ENCODE measurements around the gene PLEKHA7. TPM values are rescaled to one million over a fixed set of nuclear protein-coding genes. Genes with fewer than 3 reads are reported as not detected.

The PLEKHA7 gene
- total and polyA plus RNA-seq, 2 of the 13 experiments (the other 11 are each of a cell fraction or from before 2014, with no cell fraction given) = 17.5 to 18.7 TPM

- ChIA-PET CTCF (ENCODE audit: low intra/inter-chr PET ratio, low total read pairs) (no interaction called here), POLR2A (no interaction called here)
- H3K9me3 ChIP-seq (ENCODE audit: low read length) = no peaks in the 10 kb centered on the region
- 81% methylated on average over 4 of the region's 4 CpGs for WGBS (ENCODE audit: low lambda C conversion rate)
- no peaks in the 10 kb centered on the region for H3K79me2 ChIP-seq (ENCODE audit: insufficient read depth, low read length)
- H3K4me3 ChIP-seq (replicated peaks in 1 of 3; ENCODE audit: insufficient read depth in 1 of 3, low read depth in 2 of 3, low read length in 3 of 3) = no peak overlapping the region
- no peaks in the 10 kb centered on the region for H4K20me1 ChIP-seq (ENCODE audit: insufficient read depth, low read length)
- FAIRE-seq = no peak
- no TSS peak for BruUV-seq (replicated peaks)
- H3K27me3 ChIP-seq (ENCODE audit: control insufficient read depth in 1 of 2, insufficient read depth in 2 of 2, low read length in 2 of 2) = no peaks in the 10 kb centered on the region
- in situ Hi-C loops (cut with HindIII; ENCODE audit: extremely low pct_ligation_motif_present, low pct_unique_long_range_greater_than_20kb) = no loop called here
- no peak overlapping the region for H3K9ac ChIP-seq (ENCODE audit: insufficient read depth, low read depth, low read length)
- no peak overlapping the region for H3K27ac ChIP-seq (ENCODE audit: extremely low read length, insufficient read depth, low read length)
- no peak for DNase-seq (ENCODE audit: low spot score)
- H2AFZ ChIP-seq (ENCODE audit: low read length) = no peak overlapping the region
- no peak for ATAC-seq
- H3K36me3 ChIP-seq (replicated peaks in 1 of 2; ENCODE audit: control insufficient read depth in 1 of 2, insufficient read depth in 2 of 2, low read length in 2 of 2) = no peaks in the 10 kb centered on the region
- peaks cover 14% of the 10 kb centered on the region for H3K4me1 ChIP-seq (ENCODE audit: insufficient read depth, low read length)
- H3K4me2 ChIP-seq (ENCODE audit: low read depth, low read length) = no peak overlapping the region
- intact Hi-C loops (cut with micrococcal nuclease; ENCODE audit: unreplicated experiment) = no loop called here
- TF ChIP-seq CC2D1A (CRISPR knock-in tag; IDR thresholded peaks at IDR 0.05) (no peak), DR1 (CRISPR knock-in tag; IDR thresholded peaks at IDR 0.05) (no peak), ZMYM4 (CRISPR knock-in tag; IDR thresholded peaks at IDR 0.05) (no peak), ZNF275 (CRISPR knock-in tag; IDR thresholded peaks at IDR 0.05; ENCODE audit: borderline replicate concordance) (no peak), GFI1 (CRISPR knock-in tag; IDR thresholded peaks at IDR 0.05; ENCODE audit: borderline replicate concordance) (no peak), TFE3 (CRISPR knock-in tag; IDR thresholded peaks at IDR 0.05) (no peak), SMAD9 (CRISPR knock-in tag; IDR thresholded peaks at IDR 0.05) (no peak), PHF20 (CRISPR knock-in tag; IDR thresholded peaks at IDR 0.05) (no peak), ZNF781 (CRISPR knock-in tag; IDR thresholded peaks at IDR 0.05; ENCODE audit: borderline replicate concordance, not compliant biosample characterization) (no peak), SKI (IDR thresholded peaks at IDR 0.05; ENCODE audit: partially characterized antibody) (no peak), ZNF7 (CRISPR knock-in tag; IDR thresholded peaks at IDR 0.05) (no peak), GLI4 (CRISPR knock-in tag; IDR thresholded peaks at IDR 0.05; ENCODE audit: borderline replicate concordance) (no peak), ZNF160 (CRISPR knock-in tag; IDR thresholded peaks at IDR 0.05) (no peak), PRMT3 (CRISPR knock-in tag; IDR thresholded peaks at IDR 0.05; ENCODE audit: borderline replicate concordance, low read depth) (no peak)
These were observed 246.3 kb downstream of the PLEKHA7 start for GRCh38 chr11:16767957-16768356.
